Trophoblast cell (in vitro differentiated cells and primary cell): ENCODE measurements around the gene MRPS31.
"Not testable (repeated sequence)": the region's sequence is repeated elsewhere in the genome, so short reads cannot be mapped to it uniquely, and the experiment has no call there.

ENCODE experiments used
- DNase-seq, 2 donors: peaks; one replicate each; pipeline ENCODE4 v3.0.0-alpha.2; 2016
- H2AFZ ChIP-seq: 2 replicates; pipeline ENCODE4 v1.6.1; 2013; ENCODE audit warnings: low read length, moderate library complexity, mild to moderate bottlenecking; ENCODE audit not compliant: insufficient read depth, poor library complexity
- H2AK5ac ChIP-seq: 2 replicates; pipeline ENCODE4 v1.6.1; 2013; ENCODE audit warnings: mild to moderate bottlenecking, low read length
- H2BK120ac ChIP-seq: 2 replicates; pipeline ENCODE4 v1.6.1; 2013; ENCODE audit warnings: low read length, mild to moderate bottlenecking, moderate library complexity; ENCODE audit not compliant: insufficient read depth, poor library complexity
- H2BK12ac ChIP-seq: 2 replicates; pipeline ENCODE4 v1.6.1; 2013; ENCODE audit warnings: mild to moderate bottlenecking, low read length, moderate library complexity
- H2BK5ac ChIP-seq: 2 replicates; pipeline ENCODE4 v1.6.1; 2013; ENCODE audit warnings: low read length, low read depth, moderate library complexity, mild to moderate bottlenecking; ENCODE audit not compliant: poor library complexity
- H3K14ac ChIP-seq: 2 replicates; pipeline ENCODE4 v1.6.1; 2013; ENCODE audit warnings: mild to moderate bottlenecking, low read length
- H3K18ac ChIP-seq: 2 replicates; pipeline ENCODE4 v1.6.1; 2013; ENCODE audit warnings: mild to moderate bottlenecking, low read length
- H3K23ac ChIP-seq: 2 replicates; pipeline ENCODE4 v1.6.1; 2013; ENCODE audit warnings: low read length
- H3K27ac ChIP-seq: 2 replicates; pipeline ENCODE4 v1.5.1; 2013; ENCODE audit warnings: low read depth, mild to moderate bottlenecking, inconsistent platforms, low read length, moderate library complexity
- H3K27me3 ChIP-seq: 2 replicates; pipeline ENCODE4 v1.6.1; 2013; ENCODE audit warnings: inconsistent platforms, mild to moderate bottlenecking, low read length, moderate library complexity; ENCODE audit not compliant: insufficient read depth
- H3K36me3 ChIP-seq, 2 experiments: 1 replicate in 1 of 2; 2 replicates in 1 of 2; pipeline ENCODE4 v1.6.1; 2013; ENCODE audit warnings: low read length in 2 of 2, mild to moderate bottlenecking in 2 of 2, moderate library complexity in 1 of 2; ENCODE audit not compliant: insufficient read depth in 2 of 2, control insufficient read depth in 1 of 2
- H3K4ac ChIP-seq: 2 replicates; pipeline ENCODE4 v1.6.1; 2013; ENCODE audit warnings: low read depth, mild to moderate bottlenecking, low read length, moderate library complexity
- H3K4me1 ChIP-seq, 2 experiments: 1 replicate in 1 of 2; 2 replicates in 1 of 2; pipeline ENCODE4 v1.6.1; 2013; ENCODE audit warnings: low read length in 2 of 2, mild to moderate bottlenecking in 2 of 2, moderate library complexity in 1 of 2; ENCODE audit not compliant: insufficient read depth in 2 of 2, control insufficient read depth in 1 of 2
- H3K4me2 ChIP-seq: 2 replicates; pipeline ENCODE4 v1.6.1; 2013; ENCODE audit warnings: inconsistent platforms, mild to moderate bottlenecking, low read length, moderate library complexity
- H3K4me3 ChIP-seq: 2 replicates; pipeline ENCODE4 v1.5.1; 2013; ENCODE audit warnings: mild to moderate bottlenecking, low read depth, low read length, inconsistent platforms
- H3K79me1 ChIP-seq: one replicate; pipeline ENCODE4 v1.6.1; 2013; ENCODE audit warnings: low read length
- H3K79me2 ChIP-seq: 2 replicates; pipeline ENCODE4 v1.6.1; 2013; ENCODE audit warnings: low read length, mild to moderate bottlenecking; ENCODE audit not compliant: control insufficient read depth, insufficient read depth, poor library complexity
- H3K9ac ChIP-seq: 2 replicates; pipeline ENCODE4 v1.6.1; 2013; ENCODE audit warnings: mild to moderate bottlenecking, low read length
- H3K9me3 ChIP-seq: 2 replicates; pipeline ENCODE4 v1.6.1; 2013; ENCODE audit warnings: low read depth, mild to moderate bottlenecking, control low read depth, inconsistent platforms, low read length; ENCODE audit not compliant: insufficient read depth
- H4K12ac ChIP-seq: 2 replicates; pipeline ENCODE4 v1.6.1; 2013; ENCODE audit warnings: low read depth, mild to moderate bottlenecking, low read length, moderate library complexity
- H4K8ac ChIP-seq: 2 replicates; pipeline ENCODE4 v1.6.1; 2013; ENCODE audit warnings: low read depth, mild to moderate bottlenecking, low read length, moderate library complexity
- H4K91ac ChIP-seq: one replicate; pipeline ENCODE4 v1.6.1; 2013; ENCODE audit warnings: low read depth, mild to moderate bottlenecking, low read length, moderate library complexity
- WGBS: extraction: QIAGEN DNeasy Blood & Tissue Kit; methylation state at CpG from one replicate; pipeline ENCODE4 v1.1.7; 2013; ENCODE audit warnings: missing lambda C conversion rate; ENCODE audit not compliant: insufficient read length, insufficient coverage; ENCODE audit errors: extremely low coverage; 5-methylcytosine and 5-hydroxymethylcytosine counted together

Gene MRPS31

DNA sequence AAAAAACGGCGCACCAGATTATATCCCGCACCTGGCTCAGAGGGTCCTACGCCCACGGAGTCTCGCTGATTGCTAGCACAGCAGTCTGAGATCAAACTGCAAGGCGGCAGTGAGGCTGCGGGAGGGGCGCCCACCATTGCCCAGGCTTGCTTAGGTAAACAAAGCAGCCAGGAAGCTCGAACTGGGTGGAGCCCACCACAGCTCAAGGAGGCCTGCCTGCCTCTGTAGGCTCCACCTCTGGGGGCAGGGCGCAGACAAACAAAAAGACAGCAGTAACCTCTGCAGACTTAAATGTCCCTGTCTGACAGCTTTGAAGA lies 35.8 kb downstream of the MRPS31 start:
- H3K79me2 ChIP-seq, H3K18ac ChIP-seq, H3K14ac ChIP-seq, H3K4me2 ChIP-seq, H3K9me3 ChIP-seq, H4K12ac ChIP-seq, H3K4me3 ChIP-seq, H3K27ac ChIP-seq, H3K36me3 ChIP-seq, H2BK120ac ChIP-seq, H3K9ac ChIP-seq, H3K79me1 ChIP-seq, H2BK12ac ChIP-seq, H4K91ac ChIP-seq, H4K8ac ChIP-seq, H2AFZ ChIP-seq, H3K23ac ChIP-seq, H3K27me3 ChIP-seq, H2AK5ac ChIP-seq, H3K4me1 ChIP-seq, H3K4ac ChIP-seq, DNase-seq, H2BK5ac ChIP-seq: not testable (repeated sequence)
- WGBS: no CpG with 5 or more reads among the region's 11 CpGs

DNA sequence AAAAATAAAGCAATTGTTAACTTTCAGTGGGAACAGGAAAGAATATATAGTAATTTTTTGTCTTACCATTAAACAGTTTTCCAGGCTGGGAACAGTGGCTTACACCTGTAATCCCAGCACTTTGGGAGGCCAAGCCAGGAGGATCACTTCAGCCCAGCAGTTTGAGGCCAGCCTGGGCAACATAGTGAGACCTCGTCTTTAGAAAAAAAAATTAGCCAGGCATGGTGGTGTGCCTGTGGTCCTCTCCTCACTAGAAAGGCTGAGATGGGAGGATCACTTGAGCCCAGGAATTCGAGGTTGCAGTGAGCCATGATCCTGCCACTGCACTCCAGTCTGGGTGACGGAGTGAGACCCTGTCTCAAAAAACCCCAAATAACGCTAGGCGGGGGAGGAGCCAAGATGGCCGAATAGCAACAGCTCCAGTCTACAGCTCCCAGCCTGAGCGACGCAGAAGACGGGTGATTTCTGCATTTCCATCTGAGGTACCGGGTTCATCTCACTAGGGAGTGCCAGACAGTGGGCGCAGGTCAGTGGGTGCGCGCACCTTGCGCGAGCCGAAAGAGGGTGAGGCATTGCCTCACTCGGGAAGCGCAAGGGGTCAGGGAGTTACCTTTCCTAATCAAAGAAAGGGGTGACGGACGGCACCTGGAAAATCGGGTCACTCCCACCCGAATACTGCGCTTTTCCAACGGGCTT lies 36.3 kb downstream of the MRPS31 start:
- not testable (repeated sequence) for H3K79me2 ChIP-seq, H3K18ac ChIP-seq, H3K27me3 ChIP-seq, H3K36me3 ChIP-seq, H2AFZ ChIP-seq, H3K4me3 ChIP-seq, DNase-seq, H4K12ac ChIP-seq, H2BK120ac ChIP-seq, H3K27ac ChIP-seq, H4K91ac ChIP-seq, H3K4me1 ChIP-seq, H3K4ac ChIP-seq, H3K9me3 ChIP-seq, H2BK12ac ChIP-seq, H3K4me2 ChIP-seq, H2BK5ac ChIP-seq, H3K79me1 ChIP-seq, H3K23ac ChIP-seq, H3K14ac ChIP-seq, H3K9ac ChIP-seq, H2AK5ac ChIP-seq
- peak overlapping the region; percentile 19 for H4K8ac ChIP-seq
- WGBS: no CpG with 5 or more reads among the region's 24 CpGs

DNA sequence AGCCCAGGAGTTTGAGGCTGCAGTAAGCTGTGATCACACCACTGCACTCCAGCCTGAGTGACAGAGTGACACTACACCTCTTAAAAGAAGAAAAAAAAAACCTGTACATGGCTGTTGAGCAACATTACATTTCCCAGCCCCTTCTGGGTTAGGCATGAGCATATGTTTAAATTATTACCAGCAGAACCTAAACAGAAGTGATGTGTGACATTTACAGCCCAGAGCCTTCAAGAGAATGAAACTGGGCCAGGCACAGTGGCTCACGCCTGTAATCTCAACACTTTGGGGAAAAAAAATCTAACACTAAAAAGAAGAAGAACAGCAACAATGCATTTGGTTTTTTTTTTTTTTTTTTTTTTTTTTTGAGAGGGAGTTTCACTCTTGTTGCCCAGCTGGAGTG lies 38.3 kb downstream of the MRPS31 start:
- no peaks in the 10 kb centered on the region for H3K9me3 ChIP-seq

DNA sequence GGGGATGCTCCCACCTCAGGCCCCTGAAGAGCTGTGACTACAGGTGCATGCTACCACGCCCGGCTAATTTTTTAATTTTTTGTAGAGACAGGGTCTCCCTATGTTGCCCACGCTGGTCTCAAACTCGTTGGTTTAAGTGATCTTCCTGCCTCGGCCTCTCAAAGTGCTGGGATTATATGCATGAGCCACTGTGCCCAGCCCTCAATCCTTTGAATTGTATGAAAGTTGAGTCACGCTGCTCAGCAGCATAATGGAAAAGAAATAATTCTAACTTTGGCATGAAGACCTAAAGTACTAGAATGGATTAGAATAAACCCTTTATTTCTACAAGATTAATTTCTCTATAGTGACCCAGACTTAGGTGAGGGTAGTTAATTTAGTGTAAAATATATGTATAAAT lies 42.4 kb downstream of the MRPS31 start:
- no CpG with 5 or more reads among the region's 6 CpGs for WGBS
- Histone ChIP-seq H3K14ac (no peak overlapping the region), H3K4me3 (no peak overlapping the region)

More for the DNA sequence above, 38.3 kb downstream of the MRPS31 start:
- Histone ChIP-seq H2BK120ac (no peak overlapping the region), H3K23ac (no peak overlapping the region), H2BK5ac (no peak overlapping the region), H3K14ac (no peak overlapping the region), H3K79me1 (no peaks in the 10 kb centered on the region), H3K4ac (no peak overlapping the region), H3K4me2 (no peak overlapping the region), H3K36me3 (peaks cover 0 to 3% of the 10 kb centered on the region in 2 experiments), H3K27me3 (no peaks in the 10 kb centered on the region), H3K18ac (no peak overlapping the region), H3K79me2 (no peaks in the 10 kb centered on the region), H3K4me3 (no peak overlapping the region), H4K12ac (no peak overlapping the region), H3K4me1 (no peaks in the 10 kb centered on the region), H4K8ac (no peak overlapping the region), H3K27ac (no peak overlapping the region), H2AK5ac (no peak overlapping the region), H2AFZ (no peak overlapping the region), H2BK12ac (no peak overlapping the region), H4K91ac (no peak overlapping the region), H3K9ac (no peak overlapping the region)
- no peak for DNase-seq
- no CpG with 5 or more reads among the region's 1 CpG for WGBS

More for the DNA sequence above, 42.4 kb downstream of the MRPS31 start:
- H2BK12ac ChIP-seq: no peak overlapping the region
- H3K27ac ChIP-seq: no peak overlapping the region
- H3K9ac ChIP-seq: no peak overlapping the region
- no peak overlapping the region for H4K12ac ChIP-seq
- H3K18ac ChIP-seq: no peak overlapping the region
- no peak overlapping the region for H4K91ac ChIP-seq
- H3K9me3 ChIP-seq: no peaks in the 10 kb centered on the region
- H3K79me2 ChIP-seq: no peaks in the 10 kb centered on the region
- H3K79me1 ChIP-seq: no peaks in the 10 kb centered on the region
- no peak overlapping the region for H3K4ac ChIP-seq
- H3K36me3 ChIP-seq: peaks cover 2 to 3% of the 10 kb centered on the region in 2 experiments
- H3K23ac ChIP-seq: no peak overlapping the region
- no peak overlapping the region for H3K4me2 ChIP-seq
- no peak overlapping the region for H2BK120ac ChIP-seq
- no peaks in the 10 kb centered on the region for H3K27me3 ChIP-seq
- no peak overlapping the region for H2AK5ac ChIP-seq
- H4K8ac ChIP-seq: no peak overlapping the region
- H2BK5ac ChIP-seq: no peak overlapping the region
- DNase-seq: no peak
- no peaks in the 10 kb centered on the region for H3K4me1 ChIP-seq
- no peak overlapping the region for H2AFZ ChIP-seq
